NB4 (cell line): ENCODE data around the gene AKT3.

Source experiments
- DNase-seq: peaks from one replicate; pipeline ENCODE4 v3.0.0; 2010; ENCODE audit warnings: low read depth
- H3K4me3 ChIP-seq: one replicate; pipeline ENCODE4 v1.5.1; 2011; ENCODE audit warnings: mild to moderate bottlenecking, low read depth, low read length, moderate library complexity
- MAX ChIP-seq: IDR thresholded peaks from 2 replicates; pipeline ENCODE4 v1.6.1; 2011; ENCODE audit warnings: low read depth, low read length
- MYC ChIP-seq: IDR thresholded peaks from 2 replicates; pipeline ENCODE4 v1.6.1; 2011; ENCODE audit warnings: low read depth, low read length
- POLR2A ChIP-seq: IDR thresholded peaks from 2 replicates; pipeline ENCODE4 v1.6.1; 2011; ENCODE audit warnings: mild to moderate bottlenecking; ENCODE audit not compliant: insufficient read length; ENCODE audit errors: extremely low read depth
- TF ChIP-seq, protein P1 (sequence below): IDR thresholded peaks from one replicate; pipeline ENCODE4 v1.5.1; 2012; ENCODE audit warnings: low read depth, low read length

AKT3 gene

GRCh38 chr1:243549791-243550190 is 300.3 kb downstream of the AKT3 start:
- no peak overlapping the region for H3K4me3 ChIP-seq
- no peak for DNase-seq
- TF ChIP-seq, protein P1, sequence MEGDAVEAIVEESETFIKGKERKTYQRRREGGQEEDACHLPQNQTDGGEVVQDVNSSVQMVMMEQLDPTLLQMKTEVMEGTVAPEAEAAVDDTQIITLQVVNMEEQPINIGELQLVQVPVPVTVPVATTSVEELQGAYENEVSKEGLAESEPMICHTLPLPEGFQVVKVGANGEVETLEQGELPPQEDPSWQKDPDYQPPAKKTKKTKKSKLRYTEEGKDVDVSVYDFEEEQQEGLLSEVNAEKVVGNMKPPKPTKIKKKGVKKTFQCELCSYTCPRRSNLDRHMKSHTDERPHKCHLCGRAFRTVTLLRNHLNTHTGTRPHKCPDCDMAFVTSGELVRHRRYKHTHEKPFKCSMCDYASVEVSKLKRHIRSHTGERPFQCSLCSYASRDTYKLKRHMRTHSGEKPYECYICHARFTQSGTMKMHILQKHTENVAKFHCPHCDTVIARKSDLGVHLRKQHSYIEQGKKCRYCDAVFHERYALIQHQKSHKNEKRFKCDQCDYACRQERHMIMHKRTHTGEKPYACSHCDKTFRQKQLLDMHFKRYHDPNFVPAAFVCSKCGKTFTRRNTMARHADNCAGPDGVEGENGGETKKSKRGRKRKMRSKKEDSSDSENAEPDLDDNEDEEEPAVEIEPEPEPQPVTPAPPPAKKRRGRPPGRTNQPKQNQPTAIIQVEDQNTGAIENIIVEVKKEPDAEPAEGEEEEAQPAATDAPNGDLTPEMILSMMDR = no peak
- TF ChIP-seq MYC = no peak
- TF ChIP-seq POLR2A = no peak
- TF ChIP-seq MAX = no peak

GRCh38 chr1:243549108-243549507 is 300.9 kb downstream of the AKT3 start:
- TF ChIP-seq, protein P1 = no peak
- no peak for TF ChIP-seq POLR2A
- TF ChIP-seq MYC = no peak
- TF ChIP-seq MAX = no peak
- DNase-seq = no peak
- no peak overlapping the region for H3K4me3 ChIP-seq

- TF ChIP-seq POLR2A (no peak), MAX (no peak), MYC (no peak)
- TF ChIP-seq, protein P1 = no peak
- no peak overlapping the region for H3K4me3 ChIP-seq
- no peak for DNase-seq
Measured at GRCh38 chr1:243548516-243548915, 301.5 kb downstream of the AKT3 start.

DNA sequence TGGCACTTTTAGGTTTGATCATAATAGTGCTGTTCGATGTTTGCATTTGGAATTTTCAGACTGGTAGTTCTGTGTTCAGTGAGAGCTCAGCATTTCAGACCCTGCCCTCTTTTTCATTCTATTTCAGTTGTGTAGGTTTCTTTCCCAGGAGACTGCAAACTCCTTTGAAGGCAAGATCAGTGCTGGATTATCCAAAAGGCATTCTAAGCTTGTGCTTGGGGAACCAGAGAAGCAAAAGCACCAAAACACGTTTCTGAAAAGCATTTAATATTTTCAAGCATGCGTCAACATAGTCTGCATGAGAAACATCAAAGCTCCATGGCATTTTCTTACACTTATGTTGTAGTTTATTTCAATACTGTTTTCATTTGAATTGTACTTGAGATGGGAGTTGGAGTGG is 302.2 kb downstream of the AKT3 start:
- no peak for DNase-seq
- no peak for TF ChIP-seq POLR2A
- TF ChIP-seq, protein P1 = no peak
- no peak for TF ChIP-seq MAX
- no peak for TF ChIP-seq MYC
- H3K4me3 ChIP-seq = no peak overlapping the region

GRCh38 chr1:243546457-243546856 is 303.6 kb downstream of the AKT3 start:
- no peak overlapping the region for H3K4me3 ChIP-seq
- TF ChIP-seq MYC = no peak
- no peak for TF ChIP-seq MAX
- no peak for TF ChIP-seq POLR2A
- TF ChIP-seq, protein P1 = no peak
- DNase-seq = no peak

GRCh38 chr1:243543501-243543900 is 306.5 kb downstream of the AKT3 start:
- H3K4me3 ChIP-seq = no peak overlapping the region
- TF ChIP-seq MYC = no peak
- no peak for TF ChIP-seq POLR2A
- TF ChIP-seq MAX = no peak
- TF ChIP-seq, protein P1 = no peak
- no peak for DNase-seq
